ENCODE data around the gene RALA.
"Not testable (repeated sequence)": the region's sequence is repeated elsewhere in the genome, so short reads cannot be mapped to it uniquely, and the experiment has no call there.

The RALA gene

DNA sequence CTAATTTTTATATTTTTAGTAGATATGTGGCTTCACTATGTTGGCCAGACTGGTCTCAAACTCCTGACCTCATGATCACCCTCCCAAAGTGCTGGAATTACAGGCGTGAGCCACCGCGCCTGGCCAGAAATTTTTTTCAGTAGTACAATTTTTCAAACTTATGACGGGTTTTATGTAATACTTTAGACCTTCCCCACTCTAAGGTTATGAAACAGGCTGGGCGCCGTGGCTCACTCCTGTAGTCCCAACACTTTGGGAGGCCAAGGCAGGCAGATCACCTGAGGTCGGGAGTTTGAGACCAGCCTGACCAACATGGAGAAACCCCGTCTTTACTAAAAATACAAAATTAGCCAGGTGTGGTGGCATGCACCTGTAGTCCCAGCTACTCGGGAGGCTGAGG, 56.5 kb downstream of the RALA start:
- in situ Hi-C loops (cut with MboI; ENCODE audit: low sequenced_read_pairs): not testable (repeated sequence)

DNA sequence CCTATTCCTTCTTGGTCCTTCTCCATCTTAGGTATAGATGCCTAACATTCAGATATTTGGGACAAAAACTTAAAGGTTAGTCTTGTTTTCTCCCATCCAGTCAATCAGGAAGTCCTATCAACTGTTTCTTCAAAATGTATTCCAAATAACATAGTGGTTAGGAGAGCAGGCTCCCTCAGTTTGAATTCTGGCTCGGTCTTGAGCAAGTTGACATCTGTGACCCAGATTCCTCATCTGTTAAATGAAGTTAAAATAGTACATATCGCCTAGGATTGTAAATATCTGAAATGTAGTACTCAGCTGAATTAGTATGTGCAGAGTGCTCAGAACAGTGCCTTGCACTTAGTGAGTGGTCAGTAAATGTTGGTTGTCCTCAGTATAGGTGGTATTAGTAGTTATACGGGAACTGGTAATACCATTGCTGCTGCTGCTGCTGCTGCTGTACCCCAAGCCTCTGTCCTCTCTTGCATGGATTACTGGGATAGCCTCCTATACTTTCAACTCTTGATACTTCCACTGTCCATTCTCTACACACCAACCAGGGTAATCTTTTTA, 58.6 kb downstream of the RALA start:
- in situ Hi-C loops (cut with MboI; ENCODE audit: low sequenced_read_pairs): no loop called here

DNA sequence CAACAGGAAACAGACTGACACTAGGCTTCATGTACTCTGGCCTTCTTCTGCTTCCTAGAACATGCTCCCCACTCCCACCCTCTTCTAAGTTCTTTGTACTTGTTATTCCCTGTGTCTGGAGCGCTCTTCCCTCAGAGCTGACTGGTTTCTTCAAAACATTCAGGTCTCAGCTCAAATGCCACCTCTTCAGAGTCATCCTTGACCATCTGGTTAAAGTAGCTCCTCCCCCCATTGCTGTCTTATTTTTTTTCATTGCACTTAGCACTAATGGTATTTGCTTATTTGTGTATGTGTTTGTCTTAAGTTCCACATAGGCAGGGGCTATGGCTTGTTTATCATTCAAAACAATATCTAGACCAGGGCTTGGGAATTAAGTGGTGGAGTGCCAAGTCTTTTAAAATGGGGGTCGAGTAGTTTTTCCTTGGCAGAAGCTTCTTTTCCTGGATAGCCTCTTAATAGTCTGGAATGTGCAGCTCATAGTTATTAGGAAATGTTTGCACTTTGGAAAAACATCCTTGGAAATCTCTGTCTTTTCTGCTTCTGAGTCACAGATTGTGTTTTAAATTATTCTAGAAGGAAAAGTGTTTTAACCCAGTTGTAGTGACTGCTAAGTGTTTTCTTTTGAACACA, 60.0 kb downstream of the RALA start:
- in situ Hi-C loops (cut with MboI; ENCODE audit: low sequenced_read_pairs): no loop called here

DNA sequence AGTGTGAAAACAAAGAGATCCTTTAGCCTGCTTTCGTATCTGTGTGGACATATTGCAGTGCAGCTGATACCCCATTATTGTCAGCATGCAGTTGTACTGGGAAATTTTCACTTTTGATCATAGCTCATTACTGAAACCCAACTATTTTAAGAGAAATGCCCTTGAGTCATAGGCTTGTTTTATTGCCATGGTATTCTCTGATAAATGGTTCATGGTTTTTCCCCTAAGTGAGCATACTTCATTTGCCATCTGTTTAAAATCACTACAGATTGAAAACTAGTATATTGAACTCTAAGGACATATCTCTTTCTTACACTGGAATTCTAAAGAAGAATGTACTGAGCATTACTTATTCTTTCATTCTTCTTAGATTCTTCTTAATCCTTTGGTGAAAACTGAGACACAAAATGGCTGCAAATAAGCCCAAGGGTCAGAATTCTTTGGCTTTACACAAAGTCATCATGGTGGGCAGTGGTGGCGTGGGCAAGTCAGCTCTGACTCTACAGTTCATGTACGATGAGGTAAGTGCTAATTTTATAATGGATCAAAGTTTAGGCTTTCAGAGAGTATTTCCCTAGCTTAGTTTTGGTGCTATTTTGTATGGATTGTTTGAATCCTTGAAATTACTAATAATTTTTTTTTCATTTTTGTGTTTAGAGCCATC, 63.0 kb downstream of the RALA start:
- in situ Hi-C loops (cut with MboI; ENCODE audit: low sequenced_read_pairs): no loop called here

DNA sequence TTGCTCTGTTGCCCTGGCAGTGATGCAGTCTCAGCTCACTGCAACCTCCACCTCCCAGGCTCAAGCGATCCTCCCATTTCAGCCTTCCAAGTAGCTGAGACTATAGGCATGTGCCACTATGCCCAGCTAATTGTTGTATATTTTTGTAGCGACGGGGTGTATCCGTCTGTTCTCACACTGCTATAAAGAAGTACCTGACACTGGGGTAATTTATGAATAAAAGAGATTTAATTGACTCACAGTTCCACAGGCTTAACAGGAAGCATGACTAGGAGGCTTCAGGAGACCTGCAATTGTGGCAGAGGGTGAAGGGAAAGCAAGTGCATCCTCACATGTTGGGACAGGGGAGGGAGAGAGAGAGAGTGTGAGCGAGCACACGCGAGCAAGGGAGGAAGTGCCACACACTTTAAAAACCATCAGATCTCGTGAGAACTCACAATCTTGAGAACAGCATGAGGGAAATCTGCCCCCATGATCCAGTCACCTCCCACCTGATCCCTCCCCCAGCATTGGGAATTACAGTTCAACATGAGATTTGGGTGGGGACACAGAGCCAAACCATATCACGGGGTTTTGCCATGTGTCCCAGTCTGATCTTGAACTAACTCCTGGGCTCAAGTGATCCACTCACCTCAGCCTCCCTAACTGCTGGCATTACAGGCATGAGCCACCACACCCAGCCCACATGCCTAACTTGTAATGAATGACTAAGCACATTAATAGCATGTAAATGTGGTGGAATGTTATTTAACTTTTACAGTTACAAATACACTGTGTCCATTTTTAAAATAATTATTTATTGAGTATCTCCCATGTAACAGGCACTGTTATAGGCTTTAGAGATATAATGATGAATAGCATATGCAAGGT, 65.5 kb downstream of the RALA start:
- in situ Hi-C loops (cut with MboI; ENCODE audit: low sequenced_read_pairs): no loop called here

DNA sequence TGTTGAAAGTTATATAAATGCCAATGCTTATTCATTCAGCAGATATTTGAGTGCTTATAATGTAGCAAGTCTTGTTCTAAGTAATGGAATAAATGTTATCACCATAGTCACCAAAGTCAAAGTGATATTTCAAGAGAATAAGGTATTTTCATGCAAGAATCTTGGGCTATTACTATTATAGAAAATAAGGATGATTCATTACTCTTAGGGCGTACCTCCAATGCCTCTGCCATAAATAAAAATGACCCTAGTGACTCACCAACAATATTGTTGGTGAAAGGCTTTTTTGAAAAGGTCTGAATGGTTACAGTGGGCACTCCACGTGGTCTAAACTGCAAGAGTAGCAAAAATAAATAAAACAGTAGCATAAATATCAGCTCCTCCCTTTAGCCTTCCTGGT, 68.4 kb downstream of the RALA start:
- in situ Hi-C loops (cut with MboI; ENCODE audit: low sequenced_read_pairs): no loop called here

DNA sequence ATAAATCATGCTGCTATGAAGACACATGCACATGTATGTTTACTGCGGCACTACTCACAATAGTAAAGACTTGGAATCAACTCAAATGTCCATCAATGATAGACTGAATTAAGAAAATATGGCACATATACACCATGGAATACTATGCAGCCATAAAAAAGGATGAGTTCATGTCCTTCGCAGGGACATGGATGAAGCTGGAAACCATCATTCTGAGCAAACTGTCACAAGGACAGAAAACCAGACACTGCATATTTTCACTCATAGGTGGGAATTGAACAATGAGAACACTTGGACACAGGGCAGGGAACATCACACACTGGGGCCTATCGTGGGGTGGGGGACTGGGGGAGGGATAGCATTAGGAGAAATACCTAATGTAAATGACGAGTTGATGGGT, 69.7 kb downstream of the RALA start:
- in situ Hi-C loops (cut with MboI; ENCODE audit: low sequenced_read_pairs): not testable (repeated sequence)

DNA sequence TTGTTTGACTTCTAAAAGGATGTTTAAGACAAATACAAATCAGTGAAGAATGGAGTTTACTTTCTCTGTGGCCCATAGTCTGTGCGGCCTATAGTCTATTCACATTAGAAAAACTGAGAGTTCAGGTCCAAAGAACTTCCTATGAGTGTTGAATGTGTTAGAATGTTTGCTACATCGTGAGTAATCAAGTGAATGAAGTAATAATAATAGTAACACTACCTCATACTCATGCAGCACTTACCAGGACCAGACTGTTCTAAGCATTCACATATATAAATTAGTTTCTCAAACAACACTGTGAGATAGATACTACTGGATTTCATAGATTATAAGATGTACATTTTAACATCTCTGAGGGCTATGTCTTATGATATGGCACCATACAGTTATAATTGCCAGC, 70.4 kb downstream of the RALA start:
- in situ Hi-C loops (cut with MboI; ENCODE audit: low sequenced_read_pairs): no loop called here

DNA sequence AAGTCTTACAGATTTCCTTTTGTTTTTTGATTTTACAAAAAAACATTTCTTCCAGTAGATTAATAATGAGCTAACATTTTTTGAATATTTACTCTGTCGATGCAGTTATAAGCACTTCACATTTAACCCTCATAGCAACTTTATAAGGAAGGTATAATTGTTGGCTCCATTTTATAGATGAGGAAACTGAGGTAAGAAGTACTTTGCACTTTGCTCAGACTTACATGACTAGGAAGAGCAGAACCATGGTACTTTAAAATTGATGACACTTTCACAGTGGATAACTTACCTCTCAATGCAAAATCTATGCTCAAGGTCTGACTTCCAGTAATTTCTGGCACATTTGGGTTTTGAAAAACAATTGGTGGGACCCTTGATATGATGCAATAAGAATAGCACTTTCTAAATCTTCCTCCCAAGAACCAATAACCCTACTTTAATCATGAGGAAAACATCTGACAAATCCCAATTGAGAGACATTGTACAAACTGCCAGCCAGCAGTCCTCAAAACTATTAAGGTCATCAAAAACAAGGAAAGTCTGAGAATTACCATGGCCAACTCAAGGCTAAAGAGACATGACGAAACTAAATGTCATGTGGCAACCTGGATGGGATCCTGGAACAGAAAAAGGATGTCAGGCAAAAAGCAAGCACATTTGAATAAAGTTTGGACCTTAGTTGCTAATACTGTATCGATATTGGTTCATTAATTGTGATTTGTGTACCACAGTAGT, 72.6 kb downstream of the RALA start:
- in situ Hi-C loops (cut with MboI; ENCODE audit: low sequenced_read_pairs): no loop called here

DNA sequence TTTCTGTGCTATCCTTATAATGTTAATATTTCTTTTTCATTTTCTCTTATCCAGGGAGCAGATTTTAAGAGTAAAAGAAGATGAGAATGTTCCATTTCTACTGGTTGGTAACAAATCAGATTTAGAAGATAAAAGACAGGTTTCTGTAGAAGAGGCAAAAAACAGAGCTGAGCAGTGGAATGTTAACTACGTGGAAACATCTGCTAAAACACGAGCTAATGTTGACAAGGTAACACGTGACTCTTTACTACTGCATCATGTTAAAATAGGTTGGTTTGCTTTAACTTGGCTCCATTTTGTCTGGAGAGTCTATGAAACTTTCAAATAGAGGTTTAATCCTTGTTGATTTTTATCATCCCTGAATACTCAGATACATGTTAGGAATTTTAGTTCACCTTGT, 73.3 kb downstream of the RALA start:
- in situ Hi-C loops (cut with MboI; ENCODE audit: low sequenced_read_pairs): no loop called here

DNA sequence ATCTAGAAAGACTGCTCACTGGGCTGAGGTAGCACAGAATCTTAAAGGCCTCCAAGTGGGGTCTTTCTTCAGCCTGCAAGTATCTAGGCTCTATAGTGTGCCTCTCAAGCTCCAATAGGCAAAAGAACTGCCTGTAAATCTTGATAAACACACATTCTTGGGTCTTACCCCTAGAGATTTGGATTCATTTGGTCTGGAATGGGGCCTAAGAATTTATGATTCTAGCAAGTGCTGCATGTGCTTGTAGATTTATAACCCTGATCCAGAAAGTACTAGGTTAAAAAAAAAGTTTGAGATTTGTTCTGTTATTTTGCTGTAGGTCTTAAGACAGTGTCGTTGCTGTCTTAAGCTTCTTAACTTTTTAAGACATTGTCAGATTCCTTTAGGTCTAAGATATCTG, 74.1 kb downstream of the RALA start:
- in situ Hi-C loops (cut with MboI; ENCODE audit: low sequenced_read_pairs): no loop called here

DNA sequence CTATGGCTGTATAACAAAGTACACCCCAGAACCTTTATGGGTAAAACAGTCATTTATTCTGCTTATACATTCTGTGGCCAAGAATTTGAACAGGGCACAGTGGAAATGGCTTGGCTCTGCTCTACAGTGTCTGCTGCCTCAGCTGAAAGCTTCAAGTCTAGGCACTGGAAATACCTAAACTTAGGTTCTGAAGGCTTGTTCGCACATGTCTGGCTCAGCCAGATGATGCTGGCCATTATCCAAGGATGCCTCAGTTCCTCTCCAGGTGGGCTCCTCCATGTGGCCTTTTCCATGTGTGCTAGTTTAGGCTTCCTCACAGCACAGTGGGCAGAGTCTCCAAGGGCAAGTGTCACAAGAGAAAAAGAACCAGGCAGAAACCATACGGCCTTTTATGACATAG, 76.8 kb downstream of the RALA start:
- in situ Hi-C loops (cut with MboI; ENCODE audit: low sequenced_read_pairs): no loop called here

DNA sequence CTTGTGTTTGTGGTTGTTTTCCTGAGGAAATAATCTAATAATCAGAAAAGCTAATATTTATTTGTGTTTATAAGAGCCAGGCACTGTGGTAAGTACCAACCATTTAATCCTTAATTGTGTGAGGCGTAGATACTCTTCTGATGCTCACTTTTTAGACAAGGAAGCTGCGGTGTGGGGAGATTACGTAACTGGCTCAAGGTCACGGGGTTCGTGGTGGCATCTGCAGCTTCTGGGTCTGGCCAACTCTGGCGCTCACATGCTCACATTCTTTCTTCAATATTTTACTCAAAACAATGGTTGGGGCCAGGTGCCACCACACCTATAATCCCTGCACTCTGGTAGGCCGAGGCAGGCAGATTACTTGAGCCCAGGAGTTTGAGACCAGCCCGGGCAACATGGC, 77.6 kb downstream of the RALA start:
- in situ Hi-C loops (cut with MboI; ENCODE audit: low sequenced_read_pairs): no loop called here

DNA sequence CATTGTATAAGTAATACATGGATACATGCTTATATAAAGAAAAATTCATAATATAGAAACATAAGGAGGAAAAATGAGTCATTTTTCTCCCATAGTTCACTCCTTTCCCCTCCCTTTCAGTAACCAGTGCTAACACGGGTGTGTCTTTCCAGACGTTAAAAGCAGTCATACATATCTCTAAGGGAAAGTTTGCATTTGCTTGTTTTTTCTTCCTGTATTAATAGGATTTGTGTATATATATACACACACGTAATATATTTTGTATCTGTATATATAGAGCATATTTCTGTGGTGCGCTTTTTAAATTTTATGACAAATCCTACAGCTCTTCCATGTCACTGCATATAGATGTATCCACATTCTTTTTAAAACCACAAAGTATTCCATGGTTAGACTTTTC, 78.8 kb downstream of the RALA start:
- in situ Hi-C loops (cut with MboI; ENCODE audit: low sequenced_read_pairs): no loop called here

DNA sequence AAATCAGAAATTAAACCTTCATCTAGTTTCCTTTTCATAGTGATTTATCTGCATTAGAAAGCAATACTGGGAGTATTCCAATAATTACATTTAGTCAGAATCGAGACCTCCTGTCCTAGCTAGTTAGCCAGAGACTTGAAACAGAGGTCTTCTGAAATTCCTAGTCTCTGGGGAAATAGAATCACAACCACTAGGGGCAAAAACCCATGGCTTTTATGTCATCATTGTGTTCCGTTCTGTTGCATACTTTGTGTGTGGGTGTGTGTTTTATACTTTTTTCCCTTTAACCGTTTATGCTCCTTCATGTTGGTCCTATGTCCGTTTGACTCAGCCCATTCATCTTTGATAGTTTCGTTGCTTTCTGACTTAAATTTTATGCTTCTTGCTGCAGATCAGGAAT, 79.8 kb downstream of the RALA start:
- in situ Hi-C loops (cut with MboI; ENCODE audit: low sequenced_read_pairs): no loop called here

DNA sequence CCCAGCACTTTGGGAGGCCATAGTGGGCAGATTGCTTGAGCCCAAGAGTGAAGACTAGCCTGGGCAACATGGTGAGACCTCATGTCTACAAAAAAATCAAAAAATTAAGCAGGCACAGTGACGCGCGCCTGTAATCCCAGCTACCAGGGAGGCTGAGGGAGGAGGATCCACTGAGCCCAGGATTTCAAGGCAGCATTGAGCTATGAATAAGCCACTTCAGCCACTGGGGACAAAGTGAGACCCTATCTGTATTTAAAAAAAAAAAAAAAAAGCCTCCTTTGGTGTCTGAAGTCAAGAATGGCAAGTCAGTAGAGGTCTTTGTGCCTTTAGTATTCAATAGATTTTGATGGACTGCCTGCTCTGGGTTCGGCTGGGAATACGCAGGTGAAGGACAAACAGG, 85.7 kb downstream of the RALA start:
- in situ Hi-C loops (cut with MboI; ENCODE audit: low sequenced_read_pairs): no loop called here

DNA sequence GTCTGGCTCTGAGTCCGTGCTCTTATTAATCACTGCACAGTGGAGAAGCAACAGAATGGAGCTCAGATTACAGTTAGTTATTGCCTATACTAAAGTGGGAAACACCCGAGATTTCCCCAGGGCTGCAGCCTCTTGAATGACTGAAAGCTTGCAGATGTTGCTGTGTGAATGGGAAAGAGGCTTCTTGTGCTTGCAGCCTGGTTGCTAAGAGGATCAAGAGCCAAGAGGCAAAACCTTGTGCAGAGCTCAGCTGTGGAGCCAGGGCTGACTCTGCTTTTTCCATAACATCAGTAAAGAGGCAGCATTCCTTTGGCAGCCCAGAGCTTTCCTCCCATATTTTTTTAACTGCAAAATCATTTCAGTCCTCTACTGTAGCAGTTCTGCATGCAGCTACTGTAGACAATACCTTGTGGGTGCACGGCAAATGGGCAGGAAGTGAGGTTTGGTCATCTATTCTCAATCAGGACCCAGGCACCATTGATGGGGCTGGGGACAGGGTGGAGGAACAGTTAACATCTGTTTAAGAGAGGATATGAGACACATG, 86.5 kb downstream of the RALA start:
- in situ Hi-C loops (cut with MboI; ENCODE audit: low sequenced_read_pairs): no loop called here

DNA sequence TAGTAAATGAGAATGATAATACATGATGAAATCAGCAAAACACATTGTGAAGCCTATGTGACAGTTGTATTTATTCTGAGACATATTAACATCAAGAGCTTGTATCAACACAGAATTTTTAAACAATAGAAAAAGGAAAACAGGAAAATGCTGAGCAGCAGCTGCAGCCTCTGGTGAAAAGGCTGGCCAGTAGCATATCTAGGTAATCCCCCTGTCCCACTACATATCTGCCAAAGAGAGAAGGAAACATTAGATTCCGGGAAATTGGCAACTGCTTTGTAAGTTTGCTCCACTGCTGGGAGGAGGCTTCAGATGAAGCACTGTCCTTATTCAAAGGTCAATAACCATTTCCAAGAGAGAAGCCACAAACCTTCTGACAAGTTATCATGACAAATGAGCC, 89.4 kb downstream of the RALA start:
- in situ Hi-C loops (cut with MboI; ENCODE audit: low sequenced_read_pairs): no loop called here

DNA sequence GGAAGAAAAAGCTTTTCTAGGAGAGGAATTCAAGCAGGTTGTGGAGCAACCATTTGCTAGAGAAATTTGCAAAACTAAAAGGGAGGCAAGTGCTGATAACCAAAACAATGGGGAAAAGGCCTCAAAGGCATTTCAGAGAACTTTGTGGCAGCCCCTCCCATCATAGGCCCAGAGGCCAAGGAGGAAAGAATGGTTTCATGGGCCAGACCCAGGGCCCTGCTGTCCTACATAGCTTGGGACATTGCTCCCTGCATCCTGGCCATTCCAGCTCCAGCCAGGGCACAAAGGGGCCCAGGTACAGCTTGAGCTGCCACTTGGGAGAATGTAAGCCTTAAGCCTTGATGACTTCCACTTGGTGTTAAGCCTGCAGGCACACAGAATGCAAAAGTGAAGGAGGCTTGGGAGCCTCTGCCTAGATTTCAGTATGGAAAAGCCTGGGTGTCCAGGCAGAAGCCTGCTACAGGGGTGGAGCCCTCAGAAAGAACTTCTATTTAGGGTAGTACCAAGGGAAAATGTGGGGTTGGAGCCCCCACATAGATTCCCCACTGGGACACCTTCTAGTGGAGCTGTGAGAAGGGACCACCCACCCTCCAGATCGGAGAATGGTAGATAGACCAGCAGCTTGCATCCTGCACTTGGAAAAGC, 91.2 kb downstream of the RALA start:
- in situ Hi-C loops (cut with MboI; ENCODE audit: low sequenced_read_pairs): no loop called here

DNA sequence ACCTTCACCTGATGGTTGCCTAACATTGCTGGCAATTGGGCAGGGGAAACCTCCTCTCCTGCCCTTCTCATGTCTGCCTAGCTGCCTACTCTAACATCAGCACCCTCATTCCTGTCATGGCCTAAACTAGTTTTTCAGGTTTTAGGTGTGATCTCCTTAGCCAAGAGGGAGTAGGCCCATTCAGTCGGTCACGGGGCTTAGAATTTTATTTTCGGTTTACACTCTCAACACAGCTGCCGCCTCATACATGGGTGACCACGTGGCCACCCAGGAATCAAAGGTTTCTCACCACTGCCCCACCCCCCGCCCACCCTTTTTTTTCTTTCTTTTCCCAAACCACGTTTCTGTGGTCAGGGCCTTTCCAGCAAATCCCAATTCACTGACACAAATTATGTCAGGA, 97.2 kb downstream of the RALA start:
- in situ Hi-C loops (cut with MboI; ENCODE audit: low sequenced_read_pairs): no loop called here

Data from HL-60/S4 treated with phorbol 12-myristate 13-acetate at 8.2 ng/mL for 4 days and 3 days (cell line).